GM18870 (cell line): ENCODE results near the gene SLCO3A1.
A peak's percentile ranks its signal among the peaks of the same experiment; 100 is the strongest.
"Not testable (repeated sequence)": the region's sequence is repeated elsewhere in the genome, so short reads cannot be mapped to it uniquely, and the experiment has no call there.

ENCODE experiments used
- ATAC-seq: cut with Tn5 transposase; IDR thresholded peaks from one replicate; pipeline ENCODE4 v1.9.1; 2021; ENCODE audit warnings: moderate library complexity; ENCODE audit not compliant: unreplicated experiment

The SLCO3A1 gene

GRCh38 chr15:92059036-92059970 lies 205.8 kb downstream of the SLCO3A1 start:
- ATAC-seq, result no peak

GRCh38 chr15:92059971-92060311 lies 206.4 kb downstream of the SLCO3A1 start:
- not testable (repeated sequence) for ATAC-seq

- no peak for ATAC-seq
Measured at GRCh38 chr15:92061511-92062195, 208.1 kb downstream of the SLCO3A1 start.

GRCh38 chr15:92062505-92062904 lies 209.0 kb downstream of the SLCO3A1 start:
- ATAC-seq, result no peak

- ATAC-seq, result peak; percentile 51
Measured at GRCh38 chr15:92068121-92068520, 214.6 kb downstream of the SLCO3A1 start.

GRCh38 chr15:92069308-92070250 lies 216.1 kb downstream of the SLCO3A1 start:
- ATAC-seq, result peak; percentile 56

- ATAC-seq, result not testable (repeated sequence)
Measured at GRCh38 chr15:92070251-92070650, 216.7 kb downstream of the SLCO3A1 start.

GRCh38 chr15:92071045-92071634 lies 217.6 kb downstream of the SLCO3A1 start:
- no peak for ATAC-seq

- ATAC-seq, result no peak
Measured at GRCh38 chr15:92073044-92073785, 219.7 kb downstream of the SLCO3A1 start.

GRCh38 chr15:92074101-92074500 lies 220.6 kb downstream of the SLCO3A1 start:
- no peak for ATAC-seq

- no peak for ATAC-seq
Measured at GRCh38 chr15:92074646-92075045, 221.1 kb downstream of the SLCO3A1 start.

GRCh38 chr15:92075764-92076163 lies 222.3 kb downstream of the SLCO3A1 start:
- ATAC-seq, result no peak

- no peak for ATAC-seq
Measured at GRCh38 chr15:92076541-92076940, 223.0 kb downstream of the SLCO3A1 start.

GRCh38 chr15:92077353-92078085 lies 224.0 kb downstream of the SLCO3A1 start:
- peak; percentile 62 for ATAC-seq

- no peak for ATAC-seq
Measured at GRCh38 chr15:92078270-92078669, 224.8 kb downstream of the SLCO3A1 start.

- ATAC-seq, result no peak
Measured at GRCh38 chr15:92079047-92079446, 225.5 kb downstream of the SLCO3A1 start.

- no peak for ATAC-seq
Measured at GRCh38 chr15:92079647-92080255, 226.2 kb downstream of the SLCO3A1 start.

GRCh38 chr15:92082006-92082843 lies 228.7 kb downstream of the SLCO3A1 start:
- peak; percentile 51 for ATAC-seq
